ENCODE data around the gene IL12RB2.

Gene IL12RB2

GRCh38 chr1:67440339-67440738 lies 132.7 kb downstream of the IL12RB2 start:
- TF ChIP-seq ZBTB17 (tag by site-specific recombination; IDR thresholded peaks at IDR 0.05) (0 out of 2 replicates have a peak, but pooled peaks have one; percentile 11), ZNF830 (tag by site-specific recombination; IDR thresholded peaks at IDR 0.05; ENCODE audit: low read depth) (no peak), ZNF600 (tag by site-specific recombination; IDR thresholded peaks at IDR 0.05) (peak; percentile 47; the same call in 1 of the 2 replicates)
- ChIA-PET POLR2A (no interaction called here), CTCF (interaction anchor here (2.0 kb wide), 1 partner anchor 8 kb away, joined by 9 read pairs; no protein-coding TSS in a partner anchor)
- Histone ChIP-seq H3K9me3 (ENCODE audit: control insufficient read depth, insufficient read depth, low read depth, low read length) (no peaks in the 10 kb centered on the region), H3K4me3 (ENCODE audit: low read depth, low read length) (no peak overlapping the region), H3K4me1 (ENCODE audit: control insufficient read depth, insufficient read depth, low read length) (peaks cover 12% of the 10 kb centered on the region), H3K27ac (ENCODE audit: extremely low read depth, low read depth, low read length) (no peak overlapping the region), H3K36me3 (ENCODE audit: control insufficient read depth in 2 of 2, insufficient read depth in 1 of 2, low read length in 2 of 2) (no peaks in the 10 kb centered on the region)

GRCh38 chr1:67441183-67441582 lies 133.5 kb downstream of the IL12RB2 start:
- CTCF ChIA-PET, result interaction anchor here (0.8 to 2.0 kb wide), 2 partner anchors 9 to 14 kb away, joined by 3 to 9 read pairs; no protein-coding TSS in a partner anchor
- Histone ChIP-seq H3K27ac (ENCODE audit: extremely low read depth, low read depth, low read length) (0 out of 2 replicates have a peak overlapping the region, but pooled peaks have one; percentile 18), H3K9me3 (ENCODE audit: control insufficient read depth, insufficient read depth, low read depth, low read length) (no peaks in the 10 kb centered on the region), H3K36me3 (ENCODE audit: control insufficient read depth in 2 of 2, insufficient read depth in 1 of 2, low read length in 2 of 2) (no peaks in the 10 kb centered on the region), H3K4me1 (ENCODE audit: control insufficient read depth, insufficient read depth, low read length) (peaks cover 12% of the 10 kb centered on the region), H3K4me3 (ENCODE audit: low read depth, low read length) (no peak overlapping the region)
- POLR2A ChIA-PET, result interaction anchor here (2.0 kb wide), 1 partner anchor 11 kb away, joined by 11 read pairs; the partner anchor contains the start of gene SERBP1
- TF ChIP-seq ZNF398 (tag by site-specific recombination; IDR thresholded peaks at IDR 0.05) (0 out of 2 replicates have a peak, but pooled peaks have one; percentile 15), KLF8 (tag by site-specific recombination; IDR thresholded peaks at IDR 0.05) (no peak), SETDB1 (IDR thresholded peaks at IDR 0.05; ENCODE audit: insufficient read length, low read length) (no peak), ZNF211 (tag by site-specific recombination; IDR thresholded peaks at IDR 0.05; ENCODE audit: low read depth) (no peak), ZNF558 (tag by site-specific recombination; IDR thresholded peaks at IDR 0.05) (no peak), ZNF837 (tag by site-specific recombination; IDR thresholded peaks at IDR 0.05) (no peak), KLF10 (tag by site-specific recombination; IDR thresholded peaks at IDR 0.05) (peak; percentile 47; the same call in 1 of the 2 replicates), ZNF23 (tag by site-specific recombination; IDR thresholded peaks at IDR 0.05; ENCODE audit: borderline replicate concordance) (no peak), BCL6B (tag by site-specific recombination; IDR thresholded peaks at IDR 0.05) (peak; percentile 53; the same call in 1 of the 2 replicates), PRDM6 (tag by site-specific recombination; IDR thresholded peaks at IDR 0.05) (peak; percentile 93), ZNF394 (tag by site-specific recombination; IDR thresholded peaks at IDR 0.05; ENCODE audit: borderline replicate concordance) (0 out of 2 replicates have a peak, but pooled peaks have one; percentile 13), ZFP69B (tag by site-specific recombination; IDR thresholded peaks at IDR 0.05) (no peak), TRIM28 (IDR thresholded peaks at IDR 0.05; ENCODE audit: borderline replicate concordance, low read length) (peak; percentile 22; the same call in 1 of the 2 replicates), ZNF350 (tag by site-specific recombination; IDR thresholded peaks at IDR 0.05) (peak; percentile 74; the same call in 1 of the 2 replicates), ZNF221 (tag by site-specific recombination; IDR thresholded peaks at IDR 0.05; ENCODE audit: borderline replicate concordance) (no peak), ZNF692 (tag by site-specific recombination; IDR thresholded peaks at IDR 0.05) (peak; percentile 25; the same call in 1 of the 2 replicates), ZNF626 (tag by site-specific recombination; IDR thresholded peaks at IDR 0.05) (0 out of 2 replicates have a peak, but pooled peaks have one; percentile 40), ZNF549 (tag by site-specific recombination; IDR thresholded peaks at IDR 0.05) (peak; percentile 47; the same call in 1 of the 2 replicates), ZNF624 (tag by site-specific recombination; IDR thresholded peaks at IDR 0.05) (no peak), ZNF830 (tag by site-specific recombination; IDR thresholded peaks at IDR 0.05; ENCODE audit: low read depth) (0 out of 2 replicates have a peak, but pooled peaks have one; percentile 32), ZNF184 (tag by site-specific recombination; IDR thresholded peaks at IDR 0.05) (0 out of 2 replicates have a peak, but pooled peaks have one; percentile 19)
- TF ChIP-seq, protein P1, sequence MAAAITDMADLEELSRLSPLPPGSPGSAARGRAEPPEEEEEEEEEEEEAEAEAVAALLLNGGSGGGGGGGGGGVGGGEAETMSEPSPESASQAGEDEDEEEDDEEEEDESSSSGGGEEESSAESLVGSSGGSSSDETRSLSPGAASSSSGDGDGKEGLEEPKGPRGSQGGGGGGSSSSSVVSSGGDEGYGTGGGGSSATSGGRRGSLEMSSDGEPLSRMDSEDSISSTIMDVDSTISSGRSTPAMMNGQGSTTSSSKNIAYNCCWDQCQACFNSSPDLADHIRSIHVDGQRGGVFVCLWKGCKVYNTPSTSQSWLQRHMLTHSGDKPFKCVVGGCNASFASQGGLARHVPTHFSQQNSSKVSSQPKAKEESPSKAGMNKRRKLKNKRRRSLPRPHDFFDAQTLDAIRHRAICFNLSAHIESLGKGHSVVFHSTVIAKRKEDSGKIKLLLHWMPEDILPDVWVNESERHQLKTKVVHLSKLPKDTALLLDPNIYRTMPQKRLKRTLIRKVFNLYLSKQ (tag by site-specific recombination; IDR thresholded peaks at IDR 0.05; ENCODE audit: borderline replicate concordance), result no peak

All from HEK293 (cell line).